ENCODE measurements around the gene PLLP. TPM values are rescaled to one million over a fixed set of nuclear protein-coding genes. Genes with fewer than 3 reads are reported as not detected.

The PLLP gene
- total RNA-seq, 1 donor from 2014 or later = 0.02 TPM

- no peaks in the 10 kb centered on the region for H3K9me3 Mint-ChIP-seq (ENCODE audit: low read depth)
- H3K4me1 Mint-ChIP-seq (ENCODE audit: low read depth) = peaks cover 9% of the 10 kb centered on the region
- no peaks in the 10 kb centered on the region for H3K27me3 Mint-ChIP-seq (ENCODE audit: low read depth)
- peak; percentile 78 for DNase-seq (ENCODE audit: low spot score)
- no peak overlapping the region for H3K27ac Mint-ChIP-seq (ENCODE audit: unreplicated experiment)
- peaks cover 1% of the 10 kb centered on the region for H3K36me3 Mint-ChIP-seq (ENCODE audit: low read depth)
- no peak for TF ChIP-seq CTCF (IDR thresholded peaks at IDR 0.05)
- no peak overlapping the region for H3K4me3 Mint-ChIP-seq (ENCODE audit: unreplicated experiment)
These were observed 26.9 kb downstream of the PLLP start for GRCh38 chr16:57257455-57258070.

- H3K4me3 Mint-ChIP-seq (ENCODE audit: unreplicated experiment) = no peak overlapping the region
- no peaks in the 10 kb centered on the region for H3K27me3 Mint-ChIP-seq (ENCODE audit: low read depth)
- TF ChIP-seq CTCF (IDR thresholded peaks at IDR 0.05) = no peak
- peak; percentile 85 for DNase-seq (ENCODE audit: low spot score)
- H3K27ac Mint-ChIP-seq (ENCODE audit: unreplicated experiment) = no peak overlapping the region
- H3K36me3 Mint-ChIP-seq (ENCODE audit: low read depth) = peaks cover 9% of the 10 kb centered on the region
- H3K9me3 Mint-ChIP-seq (ENCODE audit: low read depth) = no peaks in the 10 kb centered on the region
- H3K4me1 Mint-ChIP-seq (ENCODE audit: low read depth) = peaks cover 9% of the 10 kb centered on the region
These were observed 27.7 kb downstream of the PLLP start for GRCh38 chr16:57256601-57257395.

- peaks cover 13% of the 10 kb centered on the region for H3K36me3 Mint-ChIP-seq (ENCODE audit: low read depth)
- no peaks in the 10 kb centered on the region for H3K9me3 Mint-ChIP-seq (ENCODE audit: low read depth)
- peaks cover 9% of the 10 kb centered on the region for H3K4me1 Mint-ChIP-seq (ENCODE audit: low read depth)
- no peaks in the 10 kb centered on the region for H3K27me3 Mint-ChIP-seq (ENCODE audit: low read depth)
- no peak overlapping the region for H3K4me3 Mint-ChIP-seq (ENCODE audit: unreplicated experiment)
- H3K27ac Mint-ChIP-seq (ENCODE audit: unreplicated experiment) = no peak overlapping the region
- TF ChIP-seq CTCF (IDR thresholded peaks at IDR 0.05) = no peak
- DNase-seq (ENCODE audit: low spot score) = peak; percentile 15
These were observed 28.6 kb downstream of the PLLP start for GRCh38 chr16:57255686-57256415.

- H3K4me3 Mint-ChIP-seq (ENCODE audit: unreplicated experiment) = no peak overlapping the region
- no peaks in the 10 kb centered on the region for H3K9me3 Mint-ChIP-seq (ENCODE audit: low read depth)
- no peak for TF ChIP-seq CTCF (IDR thresholded peaks at IDR 0.05)
- peaks cover 23% of the 10 kb centered on the region for H3K36me3 Mint-ChIP-seq (ENCODE audit: low read depth)
- no peaks in the 10 kb centered on the region for H3K4me1 Mint-ChIP-seq (ENCODE audit: low read depth)
- DNase-seq (ENCODE audit: low spot score) = no peak
- no peak overlapping the region for H3K27ac Mint-ChIP-seq (ENCODE audit: unreplicated experiment)
- no peaks in the 10 kb centered on the region for H3K27me3 Mint-ChIP-seq (ENCODE audit: low read depth)
These were observed 31.0 kb downstream of the PLLP start for GRCh38 chr16:57253466-57253865.

GRCh38 chr16:57252148-57252721 is 32.2 kb downstream of the PLLP start:
- no peak for TF ChIP-seq CTCF (IDR thresholded peaks at IDR 0.05)
- H3K27me3 Mint-ChIP-seq (ENCODE audit: low read depth) = no peaks in the 10 kb centered on the region
- no peak overlapping the region for H3K27ac Mint-ChIP-seq (ENCODE audit: unreplicated experiment)
- peak; percentile 84 for DNase-seq (ENCODE audit: low spot score)
- H3K9me3 Mint-ChIP-seq (ENCODE audit: low read depth) = no peaks in the 10 kb centered on the region
- H3K4me3 Mint-ChIP-seq (ENCODE audit: unreplicated experiment) = no peak overlapping the region
- no peaks in the 10 kb centered on the region for H3K4me1 Mint-ChIP-seq (ENCODE audit: low read depth)
- peaks cover 27% of the 10 kb centered on the region for H3K36me3 Mint-ChIP-seq (ENCODE audit: low read depth)
